ENCODE results near the gene AGBL1. TPM values are rescaled to one million over a fixed set of nuclear protein-coding genes. Genes with fewer than 3 reads are reported as not detected.

The AGBL1 gene
- total and polyA plus RNA-seq, 2 donors (not counting 3 experiments of a cell fraction or from before 2014, with no cell fraction given): not detected

GRCh38 chr15:86912661-86913060 is 833.0 kb downstream of the AGBL1 start:
- Histone ChIP-seq H3K27ac (ENCODE audit: insufficient read depth, low read depth, low read length) (no peak overlapping the region), H3K4me3 (replicated peaks in 1 of 3; ENCODE audit: insufficient read depth in 1 of 3, low read depth in 1 of 3, low read length in 3 of 3) (no peak overlapping the region), H3K4me1 (ENCODE audit: control insufficient read depth, extremely low read depth, insufficient read depth, low read length) (no peaks in the 10 kb centered on the region), H3K4me2 (ENCODE audit: insufficient read depth, low read length) (no peak overlapping the region), H3K9me1 (replicated peaks; ENCODE audit: control insufficient read depth, extremely low read depth, insufficient read depth, low read length) (no peaks in the 10 kb centered on the region), H3K79me2 (ENCODE audit: control insufficient read depth, insufficient read depth, low read length) (no peaks in the 10 kb centered on the region), H4K20me1 (replicated peaks; ENCODE audit: control insufficient read depth, extremely low read depth, insufficient read depth, low read length) (no peaks in the 10 kb centered on the region), H2AFZ (ENCODE audit: low read depth, low read length) (no peak overlapping the region), H3K9ac (replicated peaks; ENCODE audit: extremely low read depth, insufficient read depth, low read length) (no peak overlapping the region), H3K27me3 (ENCODE audit: control insufficient read depth in 2 of 2, insufficient read depth in 2 of 2, low read length in 2 of 2) (no peaks in the 10 kb centered on the region), H3K36me3 (ENCODE audit: control insufficient read depth in 2 of 2, extremely low read depth in 1 of 2, insufficient read depth in 2 of 2, low read length in 2 of 2) (no peaks in the 10 kb centered on the region), H3K9me3 (replicated peaks; ENCODE audit: control insufficient read depth, insufficient read depth, low read length) (no peaks in the 10 kb centered on the region)
- intact Hi-C loops (cut with micrococcal nuclease) (no loop called here), dilution Hi-C loops (cut with MboI; ENCODE audit: extremely low pct_ligation_motif_present, low sequenced_read_pairs) (no loop called here)
- DNase-seq (ENCODE audit: low read depth, low spot score): no peak
- POLR2A ChIA-PET: no interaction called here
- FAIRE-seq: no peak
- CTCF ChIA-PET: no interaction called here
- no TSS peak for BruUV-seq (replicated peaks)
- TF ChIP-seq JUN (IDR thresholded peaks at IDR 0.05; ENCODE audit: borderline replicate concordance, insufficient read depth, insufficient read length, low read depth) (no peak), MYC (IDR thresholded peaks at IDR 0.05; ENCODE audit: low read depth, low read length) (no peak), FOS (IDR thresholded peaks at IDR 0.05; ENCODE audit: borderline replicate concordance, insufficient read depth, low read length) (no peak), POLR2AphosphoS5 (IDR thresholded peaks at IDR 0.05; ENCODE audit: insufficient read depth, low read depth, low read length) (no peak), GATA2 (IDR thresholded peaks at IDR 0.05; ENCODE audit: insufficient read depth, insufficient read length, low read depth, low read length) (no peak), POLR2A (IDR thresholded peaks at IDR 0.05; ENCODE audit: low read depth, low read length) (no peak), CTCF (IDR thresholded peaks at IDR 0.05; ENCODE audit: extremely low read depth in 1 of 2, insufficient read depth in 1 of 2, low read depth in 1 of 2, low read length in 2 of 2) (no peak), MAX (IDR thresholded peaks at IDR 0.05; ENCODE audit: insufficient read depth, insufficient read length) (no peak), EZH2 (IDR thresholded peaks at IDR 0.05; ENCODE audit: borderline replicate concordance, low read depth, low read length, severe bottlenecking) (no peak)

Measured in endothelial cell of umbilical vein (primary cell).